ENCODE data around the gene ZNF695. TPM values are rescaled to one million over a fixed set of nuclear protein-coding genes. Genes with fewer than 3 reads are reported as not detected.

ZNF695 gene
- total and polyA plus RNA-seq, 2 of the 13 experiments (the other 11 are each of a cell fraction or from before 2014, with no cell fraction given): 2.9 to 11.6 TPM

GRCh38 chr1:247007511-247008405 lies at the start of gene ZNF695 (continued):
- TF ChIP-seq TFDP1 (CRISPR knock-in tag; IDR thresholded peaks at IDR 0.05; ENCODE audit: borderline replicate concordance) (peak; percentile 93; the same call in 1 of the 2 replicates), SPEN (CRISPR knock-in tag; IDR thresholded peaks at IDR 0.05; ENCODE audit: low read depth) (peak; percentile 41; the same call in 1 of the 2 replicates), ZFP37 (CRISPR knock-in tag; IDR thresholded peaks at IDR 0.05; ENCODE audit: borderline replicate concordance) (no peak), ZNF292 (CRISPR knock-in tag; IDR thresholded peaks at IDR 0.05; ENCODE audit: borderline replicate concordance, low read depth) (no peak), ZNF687 (CRISPR knock-in tag; IDR thresholded peaks at IDR 0.05) (peak; percentile 66), E2F5 (CRISPR knock-in tag; conservative IDR thresholded peaks at IDR 0.05) (peak; percentile 89), HNF1B (CRISPR knock-in tag; IDR thresholded peaks at IDR 0.05) (0 out of 2 replicates have a peak, but pooled peaks have one; percentile 16), ZNF766 (CRISPR knock-in tag; IDR thresholded peaks at IDR 0.05; ENCODE audit: borderline replicate concordance) (0 out of 2 replicates have a peak, but pooled peaks have one; percentile 14), CSRNP1 (CRISPR knock-in tag; IDR thresholded peaks at IDR 0.05) (no peak), ZSCAN30 (CRISPR knock-in tag; IDR thresholded peaks at IDR 0.05) (no peak), SP5 (CRISPR knock-in tag; IDR thresholded peaks at IDR 0.05; ENCODE audit: borderline replicate concordance, low read depth) (peak; percentile 33; the same call in 1 of the 2 replicates), FOXO1 (CRISPR knock-in tag; IDR thresholded peaks at IDR 0.05) (no peak), TAF1 (CRISPR knock-in tag; IDR thresholded peaks at IDR 0.05) (peak; percentile 69; the same call in 1 of the 2 replicates), ZNF761 (CRISPR knock-in tag; conservative IDR thresholded peaks at IDR 0.05) (0 out of 2 replicates have a peak, but pooled peaks have one; percentile 55), ZNF333 (CRISPR knock-in tag; IDR thresholded peaks at IDR 0.05; ENCODE audit: borderline replicate concordance) (no peak), IRF9 (CRISPR knock-in tag; IDR thresholded peaks at IDR 0.05; ENCODE audit: borderline replicate concordance) (peak; percentile 24; the same call in 1 of the 2 replicates), SIN3B (IDR thresholded peaks at IDR 0.05; ENCODE audit: low read length) (peak; percentile 90)

Data from HepG2 (cell line).